GM12878 (cell line): Measurements from ENCODE around the gene VMAC. TPM values are rescaled to one million over a fixed set of nuclear protein-coding genes. Genes with fewer than 3 reads are reported as not detected.

Source experiments
- ATAC-seq: fragments of 200-7000 bp; cut with Tn5 transposase; 3 replicates; pipeline ENCODE4 v1.9.1; 2020; ENCODE audit warnings: mild to moderate bottlenecking, moderate library complexity
- BruUV-seq: library from RNA; stranded (reverse); fragments of 400-500 nt; replicated peaks from 2 replicates; lab custom pipeline; 2021; lab: Mats Ljungman, UMichigan
- CTCF ChIA-PET: fragments of 300-600 bp; sonication (Branson Sonifier 250); formaldehyde crosslinking; extraction: SDS; loops from one replicate; lab custom pipeline; 2021; ENCODE audit warnings: inconsistent platforms; lab: Yijun Ruan, JAX
- POLR2A ChIA-PET: fragments of 350-600 bp; formaldehyde crosslinking; extraction: SDS; loops from one replicate; lab custom pipeline; 2021; ENCODE audit warnings: inconsistent platforms; lab: Charles Lee
- RAD21 ChIA-PET: fragments of 300-600 bp; sonication (Branson Sonifier 250); formaldehyde crosslinking; loops from one replicate; lab custom pipeline; 2023; ENCODE audit warnings: antibody characterized with exemption; ENCODE audit not compliant: unreplicated experiment; lab: Charles Lee
- SMC1A ChIA-PET: fragments of 300-600 bp; sonication (Branson Sonifier 250); formaldehyde crosslinking; loops from one replicate; lab custom pipeline; 2023; ENCODE audit not compliant: unreplicated experiment, uncharacterized antibody; lab: Charles Lee
- DNase-seq: peaks from one replicate; pipeline ENCODE4 v3.0.0-alpha.2; 2011; ENCODE audit warnings: low read depth, low spot score
- FAIRE-seq: peaks from 3 replicates; lab custom pipeline; 2011; peaks lifted over from hg19 to GRCh38; lab: Jason Lieb, UNC
- H2AFZ ChIP-seq: 2 replicates; pipeline ENCODE4 v1.6.0; 2011; ENCODE audit warnings: low read depth, low read length, control low read depth; ENCODE audit not compliant: control insufficient read depth
- H3K27ac ChIP-seq: 2 replicates; pipeline ENCODE4 v1.5.1; 2011; ENCODE audit warnings: control low read depth; ENCODE audit not compliant: control insufficient read depth, insufficient read depth
- H3K27me3 ChIP-seq, 2 experiments: replicated peaks in 1 of 2; 2 replicates each; pipeline versions ENCODE4 v1.6.0 to v1.6.1; 2011; ENCODE audit warnings: low read length in 1 of 2; ENCODE audit not compliant: control insufficient read depth in 2 of 2, insufficient read depth in 2 of 2
- H3K36me3 ChIP-seq, 2 experiments: 2 replicates each; pipeline ENCODE4 v1.5.1; 2011; ENCODE audit warnings: low read length in 1 of 2; ENCODE audit not compliant: control insufficient read depth in 2 of 2, insufficient read depth in 2 of 2
- H3K4me1 ChIP-seq: 2 replicates; pipeline ENCODE4 v1.6.1; 2011; ENCODE audit warnings: mild to moderate bottlenecking, low read length, moderate library complexity, mixed read lengths; ENCODE audit not compliant: control insufficient read depth, insufficient read depth
- H3K4me2 ChIP-seq: 2 replicates; pipeline ENCODE4 v1.6.0; 2011; ENCODE audit warnings: control low read depth; ENCODE audit not compliant: control insufficient read depth, insufficient read depth
- H3K4me3 ChIP-seq: fragments of 200-600 bp; sonication (generic); 2 replicates; pipeline ENCODE4 v1.5.1; 2016
- H3K79me2 ChIP-seq: 2 replicates; pipeline ENCODE4 v1.6.0; 2011; ENCODE audit warnings: low read length; ENCODE audit not compliant: control insufficient read depth, insufficient read depth
- H3K9ac ChIP-seq: 2 replicates; pipeline ENCODE4 v1.8.0; 2011; ENCODE audit warnings: low read length, control low read depth, mixed read lengths; ENCODE audit not compliant: control insufficient read depth, insufficient read depth
- H3K9me3 ChIP-seq: replicated peaks from 3 replicates; pipeline ENCODE4 v1.5.1; 2011; ENCODE audit warnings: mild to moderate bottlenecking, low read length; ENCODE audit not compliant: control insufficient read depth, insufficient read depth
- H4K20me1 ChIP-seq: 2 replicates; pipeline ENCODE4 v1.6.0; 2011; ENCODE audit not compliant: control insufficient read depth, insufficient read depth
- BCL11A ChIP-seq: IDR thresholded peaks from 2 replicates; pipeline ENCODE4 v1.6.1; 2011; ENCODE audit warnings: low read depth, low read length
- BHLHE40 ChIP-seq, 2 experiments: fragments of 450-650 bp in 1 of 2; IDR thresholded peaks; 2 replicates each; pipeline ENCODE4 v1.6.1; 2011 to 2017; ENCODE audit warnings: low read depth in 2 of 2, borderline replicate concordance in 1 of 2, improper control_type of control experiment in 1 of 2, low read length in 1 of 2, mild to moderate bottlenecking in 1 of 2
- CEBPB ChIP-seq, 2 experiments: fragments of 150-350 bp in 1 of 2; IDR thresholded peaks; 2 replicates each; pipeline ENCODE4 v1.6.1; 2012 to 2014; ENCODE audit warnings: low read depth in 2 of 2, low read length in 2 of 2, borderline replicate concordance in 1 of 2, inconsistent platforms in 1 of 2
- MLLT1 ChIP-seq: fragments of 450-650 bp; IDR thresholded peaks from 2 replicates; pipeline ENCODE4 v1.6.1; 2016; ENCODE audit warnings: mild to moderate bottlenecking
- MXI1 ChIP-seq: fragments of 150-350 bp; IDR thresholded peaks from 2 replicates; pipeline ENCODE4 v1.6.1; 2011; ENCODE audit warnings: low read depth, mild to moderate bottlenecking, inconsistent platforms, low read length, improper control_type of control experiment
- MYC ChIP-seq: IDR thresholded peaks from 2 replicates; pipeline ENCODE4 v1.6.1; 2011; ENCODE audit warnings: mild to moderate bottlenecking, low read length, moderate library complexity, inconsistent platforms; ENCODE audit not compliant: insufficient read depth, insufficient replicate concordance, insufficient read length, severe bottlenecking
- SIN3A ChIP-seq: IDR thresholded peaks from 2 replicates; pipeline ENCODE4 v1.6.1; 2012; ENCODE audit warnings: low read depth, low read length, improper control_type of control experiment
- SREBF1 ChIP-seq: IDR thresholded peaks from 2 replicates; pipeline ENCODE4 v1.6.1; 2012; ENCODE audit warnings: mild to moderate bottlenecking, low read length
- SUZ12 ChIP-seq: fragments of 200-600 bp; sonication (generic); IDR thresholded peaks from one replicate; pipeline ENCODE4 v1.6.1; 2018; ENCODE audit warnings: antibody characterized with exemption, mild to moderate bottlenecking; ENCODE audit not compliant: unreplicated experiment
- TBL1XR1 ChIP-seq: IDR thresholded peaks from 2 replicates; pipeline ENCODE4 v1.6.1; 2012; ENCODE audit warnings: low read depth, low read length, improper control_type of control experiment
- WGBS: methylation state at CpG from one replicate; pipeline ENCODE4 v1.1.6; 2016; ENCODE audit warnings: low lambda C conversion rate; ENCODE audit not compliant: insufficient replicate concordance, insufficient coverage; ENCODE audit errors: missing lambda C conversion rate; 5-methylcytosine and 5-hydroxymethylcytosine counted together
- in situ Hi-C: fragments of 300-500 bp; cut with MboI; formaldehyde crosslinking; loops from 9 replicates; pipeline ENCODE4 v1.14.3; 2018; ENCODE audit warnings: mixed read lengths
- intact Hi-C: fragments of 100-400 bp; cut with micrococcal nuclease; formaldehyde crosslinking; loops from one replicate; pipeline ENCODE4 v1.14.2; 2022; ENCODE audit not compliant: unreplicated experiment
- polyA plus RNA-seq, 11 experiments: library from polyadenylated mRNA; depleted of rRNA in 4 of 11; unstranded in 6 of 11; stranded (reverse) in 5 of 11; fragments of >200 nt; fragmentation: Nextera tagmentation in 4 of 11; fragmentation: Illumina TruSeq in 1 of 11; extraction: Ambion mirVana in 4 of 11; extraction: Trizol in 1 of 11; gene quantifications; 1 replicate in 1 of 11; 2 replicates in 10 of 11; pipeline versions ENCODE4 v1.2.1 to v1.2.3, GENCODE V29; 2011 to 2016; ENCODE audit warnings: inconsistent platforms in 2 of 11, missing spikeins in 2 of 11, low read depth in 1 of 11
- total RNA-seq, 4 experiments: library from RNA; depleted of rRNA in 3 of 4; stranded (reverse); fragments of >200 nt in 3 of 4; fragmentation: Illumina TruSeq in 1 of 4; extraction: Trizol in 1 of 4; gene quantifications; 2 replicates each; pipeline versions ENCODE4 v1.2.1 to v1.2.3, GENCODE V29; 2013 to 2021
- TF ChIP-seq, protein P1 (sequence below): fragments of 450-650 bp; IDR thresholded peaks from 2 replicates; pipeline ENCODE4 v1.6.1; 2014; ENCODE audit warnings: mild to moderate bottlenecking
- TF ChIP-seq, protein P2 (sequence below): fragments of 450-650 bp; IDR thresholded peaks from 2 replicates; pipeline ENCODE4 v1.6.1; 2017; ENCODE audit warnings: mild to moderate bottlenecking, low read depth, inconsistent platforms; ENCODE audit not compliant: poor library complexity, severe bottlenecking

VMAC gene
- total and polyA plus RNA-seq, 10 of the 15 experiments (the other 5 are each of a cell fraction or from before 2014, with no cell fraction given), result 0.18 to 6.8 (median 1.8) TPM

GRCh38 chr19:5877882-5878281 lies 26.8 kb upstream of the VMAC start:
- TF ChIP-seq BHLHE40 (IDR thresholded peaks at IDR 0.05; ENCODE audit: borderline replicate concordance in 1 of 2, low read depth in 2 of 2, low read length in 1 of 2), result no peak
- no peak for TF ChIP-seq BCL11A
- no peak for TF ChIP-seq MXI1
- ChIA-PET CTCF (no interaction called here), POLR2A (no interaction called here), RAD21 (no interaction called here), SMC1A (no interaction called here)
- Histone ChIP-seq H3K36me3 (no peaks in the 10 kb centered on the region), H3K4me2 (no peak overlapping the region), H3K9me3 (no peaks in the 10 kb centered on the region), H3K27ac (no peak overlapping the region), H3K9ac (no peak overlapping the region), H3K4me3 (no peak overlapping the region), H2AFZ (no peak overlapping the region), H3K27me3 (no peaks in the 10 kb centered on the region), H4K20me1 (no peaks in the 10 kb centered on the region), H3K79me2 (no peaks in the 10 kb centered on the region), H3K4me1 (no peaks in the 10 kb centered on the region)
- intact Hi-C loops (no loop called here), in situ Hi-C loops (no loop called here)
- WGBS, result 24% methylated on average over 9 of the region's 9 CpGs
- FAIRE-seq, result no peak
- ATAC-seq, result no peak
- DNase-seq, result no peak
- no TSS peak for BruUV-seq

DNA sequence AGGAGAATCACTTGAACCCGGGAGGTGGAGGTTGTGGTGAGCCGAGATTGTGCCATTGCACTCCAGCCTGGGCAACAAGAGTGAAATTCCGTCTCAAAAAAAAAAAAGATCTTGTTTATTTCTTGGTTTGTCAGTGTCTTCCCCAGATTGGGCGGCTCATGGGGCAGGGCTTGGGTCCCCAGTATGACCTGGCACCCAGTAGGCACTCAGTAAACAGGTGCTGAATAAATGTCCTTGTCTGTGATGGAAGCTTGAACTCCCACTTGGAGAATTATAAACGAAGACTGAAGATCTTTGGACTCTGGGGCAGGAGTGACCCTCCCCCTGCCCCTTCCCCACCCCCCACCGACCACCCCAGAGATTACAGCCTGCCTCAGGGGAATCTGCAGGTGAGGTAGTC lies 24.5 kb upstream of the VMAC start:
- BruUV-seq, result no TSS peak
- WGBS, result 24% methylated on average over 6 of the region's 6 CpGs
- H3K27ac ChIP-seq, result no peak overlapping the region
- H2AFZ ChIP-seq, result no peak overlapping the region
- ChIA-PET RAD21 (no interaction called here), SMC1A (no interaction called here), CTCF (no interaction called here), POLR2A (no interaction called here)
- no peak overlapping the region for H3K9ac ChIP-seq
- no peaks in the 10 kb centered on the region for H4K20me1 ChIP-seq
- in situ Hi-C loops (no loop called here), intact Hi-C loops (no loop called here)
- DNase-seq (no peak), FAIRE-seq (no peak), ATAC-seq (no peak)
- no peak overlapping the region for H3K4me3 ChIP-seq
- H3K9me3 ChIP-seq, result no peaks in the 10 kb centered on the region
- no peaks in the 10 kb centered on the region for H3K36me3 ChIP-seq
- H3K4me1 ChIP-seq, result no peaks in the 10 kb centered on the region
- no peaks in the 10 kb centered on the region for H3K27me3 ChIP-seq
- no peaks in the 10 kb centered on the region for H3K79me2 ChIP-seq
- H3K4me2 ChIP-seq, result no peak overlapping the region
- TF ChIP-seq, protein P1, sequence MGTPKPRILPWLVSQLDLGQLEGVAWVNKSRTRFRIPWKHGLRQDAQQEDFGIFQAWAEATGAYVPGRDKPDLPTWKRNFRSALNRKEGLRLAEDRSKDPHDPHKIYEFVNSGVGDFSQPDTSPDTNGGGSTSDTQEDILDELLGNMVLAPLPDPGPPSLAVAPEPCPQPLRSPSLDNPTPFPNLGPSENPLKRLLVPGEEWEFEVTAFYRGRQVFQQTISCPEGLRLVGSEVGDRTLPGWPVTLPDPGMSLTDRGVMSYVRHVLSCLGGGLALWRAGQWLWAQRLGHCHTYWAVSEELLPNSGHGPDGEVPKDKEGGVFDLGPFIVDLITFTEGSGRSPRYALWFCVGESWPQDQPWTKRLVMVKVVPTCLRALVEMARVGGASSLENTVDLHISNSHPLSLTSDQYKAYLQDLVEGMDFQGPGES, result no peak
- TF ChIP-seq TBL1XR1 (no peak), MYC (no peak), SUZ12 (no peak), SREBF1 (no peak), MLLT1 (no peak), CEBPB (IDR thresholded peaks at IDR 0.05; ENCODE audit: borderline replicate concordance in 1 of 2, low read depth in 2 of 2, low read length in 2 of 2) (no peak), SIN3A (no peak)
- TF ChIP-seq, protein P2, sequence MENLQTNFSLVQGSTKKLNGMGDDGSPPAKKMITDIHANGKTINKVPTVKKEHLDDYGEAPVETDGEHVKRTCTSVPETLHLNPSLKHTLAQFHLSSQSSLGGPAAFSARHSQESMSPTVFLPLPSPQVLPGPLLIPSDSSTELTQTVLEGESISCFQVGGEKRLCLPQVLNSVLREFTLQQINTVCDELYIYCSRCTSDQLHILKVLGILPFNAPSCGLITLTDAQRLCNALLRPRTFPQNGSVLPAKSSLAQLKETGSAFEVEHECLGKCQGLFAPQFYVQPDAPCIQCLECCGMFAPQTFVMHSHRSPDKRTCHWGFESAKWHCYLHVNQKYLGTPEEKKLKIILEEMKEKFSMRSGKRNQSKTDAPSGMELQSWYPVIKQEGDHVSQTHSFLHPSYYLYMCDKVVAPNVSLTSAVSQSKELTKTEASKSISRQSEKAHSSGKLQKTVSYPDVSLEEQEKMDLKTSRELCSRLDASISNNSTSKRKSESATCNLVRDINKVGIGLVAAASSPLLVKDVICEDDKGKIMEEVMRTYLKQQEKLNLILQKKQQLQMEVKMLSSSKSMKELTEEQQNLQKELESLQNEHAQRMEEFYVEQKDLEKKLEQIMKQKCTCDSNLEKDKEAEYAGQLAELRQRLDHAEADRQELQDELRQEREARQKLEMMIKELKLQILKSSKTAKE, result no peak
